H9 (cell line): Measurements from ENCODE around the gene CDH22. TPM values are rescaled to one million over a fixed set of nuclear protein-coding genes. Genes with fewer than 3 reads are reported as not detected.

Source experiments
- DNase-seq: peaks from one replicate; pipeline ENCODE4 v3.0.0-alpha.2; 2017
- H2AFZ ChIP-seq: one replicate; pipeline ENCODE4 v1.6.1; 2013; ENCODE audit warnings: mild to moderate bottlenecking, low read length, control low read depth, moderate library complexity
- H2AK5ac ChIP-seq: 2 replicates; pipeline ENCODE4 v1.6.1; 2013; ENCODE audit warnings: low read length, control low read depth, mixed read lengths; ENCODE audit not compliant: insufficient read length
- H2BK120ac ChIP-seq: one replicate; pipeline ENCODE4 v1.6.1; 2013; ENCODE audit warnings: low read depth, mild to moderate bottlenecking, low read length, control low read depth, inconsistent platforms; ENCODE audit not compliant: poor library complexity, severe bottlenecking
- H2BK12ac ChIP-seq: 2 replicates; pipeline ENCODE4 v1.6.1; 2013; ENCODE audit warnings: low read length, control low read depth, mixed read lengths, low read depth; ENCODE audit not compliant: insufficient read length
- H2BK15ac ChIP-seq: 2 replicates; pipeline ENCODE4 v1.6.1; 2013; ENCODE audit warnings: low read depth, low read length, control low read depth
- H2BK20ac ChIP-seq: one replicate; pipeline ENCODE4 v1.6.1; 2013; ENCODE audit warnings: low read depth, mild to moderate bottlenecking, low read length, control low read depth, inconsistent platforms; ENCODE audit not compliant: poor library complexity, severe bottlenecking
- H2BK5ac ChIP-seq: 2 replicates; pipeline ENCODE4 v1.6.1; 2013; ENCODE audit warnings: low read length, control low read depth, mixed read lengths; ENCODE audit not compliant: insufficient read length
- H3K14ac ChIP-seq: 2 replicates; pipeline ENCODE4 v1.6.1; 2013; ENCODE audit warnings: low read length, control low read depth; ENCODE audit not compliant: insufficient read depth
- H3K18ac ChIP-seq: 2 replicates; pipeline ENCODE4 v1.6.1; 2013; ENCODE audit warnings: low read depth, mild to moderate bottlenecking, mixed read lengths, low read length, control low read depth; ENCODE audit not compliant: insufficient read length
- H3K23ac ChIP-seq: 2 replicates; pipeline ENCODE4 v1.6.1; 2013; ENCODE audit warnings: low read length, control low read depth, mixed read lengths, low read depth; ENCODE audit not compliant: insufficient read length
- H3K23me2 ChIP-seq: 2 replicates; pipeline ENCODE4 v1.6.1; 2013; ENCODE audit warnings: low read depth, mild to moderate bottlenecking, mixed read lengths, low read length, control low read depth; ENCODE audit not compliant: insufficient read length, poor library complexity, severe bottlenecking
- H3K27ac ChIP-seq: 2 replicates; pipeline ENCODE4 v1.5.1; 2013; ENCODE audit warnings: low read length, control low read depth, mixed read lengths, low read depth; ENCODE audit not compliant: insufficient read length
- H3K27me3 ChIP-seq: 2 replicates; pipeline ENCODE4 v1.6.1; 2013; ENCODE audit warnings: low read length, control low read depth, inconsistent platforms; ENCODE audit not compliant: insufficient read depth
- H3K4ac ChIP-seq: 2 replicates; pipeline ENCODE4 v1.6.1; 2013; ENCODE audit warnings: low read depth, mild to moderate bottlenecking, control low read depth, inconsistent platforms, low read length, moderate library complexity
- H3K4me1 ChIP-seq: 2 replicates; pipeline ENCODE4 v1.6.1; 2013; ENCODE audit warnings: low read length, control low read depth, inconsistent platforms; ENCODE audit not compliant: insufficient read depth
- H3K4me2 ChIP-seq: 2 replicates; pipeline ENCODE4 v1.6.1; 2013; ENCODE audit warnings: low read length, control low read depth, mixed read lengths; ENCODE audit not compliant: insufficient read length, insufficient read depth
- H3K56ac ChIP-seq: 2 replicates; pipeline ENCODE4 v1.6.1; 2013; ENCODE audit warnings: low read depth, mild to moderate bottlenecking, mixed read lengths, low read length, control low read depth; ENCODE audit not compliant: insufficient read length
- H3K79me1 ChIP-seq: 2 replicates; pipeline ENCODE4 v1.6.1; 2013; ENCODE audit warnings: low read depth, mild to moderate bottlenecking, moderate library complexity, low read length, control low read depth, inconsistent platforms; ENCODE audit not compliant: insufficient read depth, poor library complexity, severe bottlenecking
- H3K79me2 ChIP-seq: 2 replicates; pipeline ENCODE4 v1.6.1; 2013; ENCODE audit warnings: low read length, control low read depth, inconsistent platforms; ENCODE audit not compliant: insufficient read depth
- H3K9ac ChIP-seq: 2 replicates; pipeline ENCODE4 v1.6.1; 2013; ENCODE audit warnings: low read length, control low read depth, mixed read lengths; ENCODE audit not compliant: insufficient read length; ENCODE audit errors: extremely low read depth
- H3K9me3 ChIP-seq: one replicate; pipeline ENCODE4 v1.6.1; 2013; ENCODE audit warnings: low read depth, low read length, inconsistent platforms; ENCODE audit not compliant: control insufficient read depth
- H3T11ph ChIP-seq: one replicate; pipeline ENCODE4 v1.6.1; 2013; ENCODE audit warnings: mild to moderate bottlenecking, low read length, control low read depth, inconsistent platforms
- H4K20me1 ChIP-seq: one replicate; pipeline ENCODE4 v1.6.1; 2013; ENCODE audit not compliant: control insufficient read depth, insufficient read length, insufficient read depth
- H4K5ac ChIP-seq: 2 replicates; pipeline ENCODE4 v1.6.1; 2013; ENCODE audit warnings: low read depth, mild to moderate bottlenecking, mixed read lengths, low read length, control low read depth; ENCODE audit not compliant: insufficient read length
- H4K8ac ChIP-seq: replicated peaks from 2 replicates; pipeline ENCODE4 v1.6.1; 2013; ENCODE audit warnings: low read length, control low read depth, mixed read lengths, low read depth; ENCODE audit not compliant: insufficient read length
- H4K91ac ChIP-seq: 2 replicates; pipeline ENCODE4 v1.6.1; 2013; ENCODE audit warnings: low read depth, mild to moderate bottlenecking, moderate library complexity, mixed read lengths, low read length, control low read depth; ENCODE audit not compliant: insufficient read length
- H3K27ac Mint-ChIP-seq, 3 experiments: 2 replicates in 2 of 3; 3 replicates in 1 of 3; pipeline ENCODE4 v1.8.0; 2020 to 2021; ENCODE audit warnings: mixed read lengths in 3 of 3, mild to moderate bottlenecking in 1 of 3, moderate library complexity in 1 of 3
- H3K27me3 Mint-ChIP-seq: 2 replicates; pipeline ENCODE4 v1.8.0; 2021; ENCODE audit warnings: low read depth, mild to moderate bottlenecking, moderate library complexity, mixed read lengths
- H3K36me3 Mint-ChIP-seq, 3 experiments: 2 replicates in 2 of 3; 3 replicates in 1 of 3; pipeline ENCODE4 v1.8.0; 2020 to 2021; ENCODE audit warnings: low read depth in 3 of 3, mixed read lengths in 3 of 3; ENCODE audit not compliant: insufficient read depth in 1 of 3
- H3K4me1 Mint-ChIP-seq, 2 experiments: 2 replicates each; pipeline ENCODE4 v1.8.0; 2020; ENCODE audit warnings: mixed read lengths in 2 of 2
- H3K4me3 Mint-ChIP-seq, 2 experiments: 2 replicates in 1 of 2; 3 replicates in 1 of 2; pipeline ENCODE4 v1.8.0; 2020 to 2021; ENCODE audit warnings: mild to moderate bottlenecking in 2 of 2, mixed read lengths in 2 of 2, moderate library complexity in 1 of 2
- H3K9me3 Mint-ChIP-seq, 2 experiments: 2 replicates in 1 of 2; 3 replicates in 1 of 2; pipeline ENCODE4 v1.8.0; 2020; ENCODE audit warnings: mild to moderate bottlenecking in 2 of 2, mixed read lengths in 2 of 2, moderate library complexity in 1 of 2
- WGBS: extraction: QIAGEN DNeasy Blood & Tissue Kit; methylation state at CpG from one replicate; pipeline ENCODE4 v1.1.7; 2013; ENCODE audit warnings: missing lambda C conversion rate, low lambda C conversion rate, mixed read lengths; ENCODE audit not compliant: insufficient read length; ENCODE audit errors: extremely low coverage; 5-methylcytosine and 5-hydroxymethylcytosine counted together
- total RNA-seq: library from RNA; stranded (reverse); gene quantifications from 2 replicates; pipeline ENCODE4 v1.2.1, GENCODE V29; 2021
- TF ChIP-seq, protein P1 (sequence below): fragments of 200-600 bp; sonication (generic); conservative IDR thresholded peaks from 3 replicates; pipeline ENCODE4 v1.8.0; 2021; ENCODE audit warnings: antibody characterized with exemption, mild to moderate bottlenecking

CDH22 gene
- total RNA-seq, 1 experiment from 2014 or later = not detected

- H3K9ac ChIP-seq = no peak overlapping the region
- H2BK120ac ChIP-seq = no peak overlapping the region
- no peak overlapping the region for H3K4ac ChIP-seq
- H3K4me1 ChIP-seq = no peaks in the 10 kb centered on the region
- H3K23me2 ChIP-seq = no peaks in the 10 kb centered on the region
- H3K18ac ChIP-seq = no peak overlapping the region
- peaks cover 27 to 45% of the 10 kb centered on the region in 2 experiments for H3K4me1 Mint-ChIP-seq
- H3K27me3 Mint-ChIP-seq = peaks cover 23% of the 10 kb centered on the region
- H4K20me1 ChIP-seq = no peaks in the 10 kb centered on the region
- H2BK20ac ChIP-seq = no peak overlapping the region
- H4K5ac ChIP-seq = no peak overlapping the region
- H3K27ac Mint-ChIP-seq = no peak overlapping the region
- no CpG with 5 or more reads among the region's 5 CpGs for WGBS
- no peaks in the 10 kb centered on the region for H3K27me3 ChIP-seq
- no peaks in the 10 kb centered on the region for H3K9me3 ChIP-seq
- no peak overlapping the region for H2BK5ac ChIP-seq
- H3K23ac ChIP-seq = no peak overlapping the region
- H4K91ac ChIP-seq = no peak overlapping the region
- H2BK12ac ChIP-seq = no peak overlapping the region
- no peaks in the 10 kb centered on the region for H3K36me3 Mint-ChIP-seq
- no peak overlapping the region for H4K8ac ChIP-seq
- H3K9me3 Mint-ChIP-seq = no peaks in the 10 kb centered on the region; a peak in 1 of 5 replicates
- TF ChIP-seq, protein P1, sequence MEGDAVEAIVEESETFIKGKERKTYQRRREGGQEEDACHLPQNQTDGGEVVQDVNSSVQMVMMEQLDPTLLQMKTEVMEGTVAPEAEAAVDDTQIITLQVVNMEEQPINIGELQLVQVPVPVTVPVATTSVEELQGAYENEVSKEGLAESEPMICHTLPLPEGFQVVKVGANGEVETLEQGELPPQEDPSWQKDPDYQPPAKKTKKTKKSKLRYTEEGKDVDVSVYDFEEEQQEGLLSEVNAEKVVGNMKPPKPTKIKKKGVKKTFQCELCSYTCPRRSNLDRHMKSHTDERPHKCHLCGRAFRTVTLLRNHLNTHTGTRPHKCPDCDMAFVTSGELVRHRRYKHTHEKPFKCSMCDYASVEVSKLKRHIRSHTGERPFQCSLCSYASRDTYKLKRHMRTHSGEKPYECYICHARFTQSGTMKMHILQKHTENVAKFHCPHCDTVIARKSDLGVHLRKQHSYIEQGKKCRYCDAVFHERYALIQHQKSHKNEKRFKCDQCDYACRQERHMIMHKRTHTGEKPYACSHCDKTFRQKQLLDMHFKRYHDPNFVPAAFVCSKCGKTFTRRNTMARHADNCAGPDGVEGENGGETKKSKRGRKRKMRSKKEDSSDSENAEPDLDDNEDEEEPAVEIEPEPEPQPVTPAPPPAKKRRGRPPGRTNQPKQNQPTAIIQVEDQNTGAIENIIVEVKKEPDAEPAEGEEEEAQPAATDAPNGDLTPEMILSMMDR = no peak; the same call in 2 of the 3 replicates
- H2AFZ ChIP-seq = no peak overlapping the region
- no peak overlapping the region for H3T11ph ChIP-seq
- H3K4me2 ChIP-seq = no peak overlapping the region
- no peaks in the 10 kb centered on the region for H3K79me1 ChIP-seq
- H3K79me2 ChIP-seq = no peaks in the 10 kb centered on the region
- H2AK5ac ChIP-seq = no peak overlapping the region
- DNase-seq = no peak
- no peak overlapping the region for H2BK15ac ChIP-seq
- H3K56ac ChIP-seq = no peak overlapping the region
- H3K27ac ChIP-seq = no peak overlapping the region
- H3K14ac ChIP-seq = no peak overlapping the region
- no peak overlapping the region for H3K4me3 Mint-ChIP-seq
Observed at GRCh38 chr20:46139908-46140482, 168.3 kb downstream of the CDH22 start.
